Upper lobe of left lung (tissue), 6 donors: ENCODE results near the gene WFIKKN1. TPM values are rescaled to one million over a fixed set of nuclear protein-coding genes. Genes with fewer than 3 reads are reported as not detected.
A peak's percentile ranks its signal among the peaks of the same experiment; 100 is the strongest.

Experiments used
- ATAC-seq, 2 donors: fragments of 200-7000 bp; cut with Tn5 transposase; one replicate each; pipeline ENCODE4 v1.9.1; 2022; ENCODE audit warnings: mild to moderate bottlenecking in 2 of 2, moderate library complexity in 2 of 2; ENCODE audit not compliant: low FRiP score in 2 of 2
- DNase-seq, 2 donors: peaks; one replicate each; pipeline ENCODE4 v3.0.0-alpha.2; 2019 to 2020
- H3K27ac ChIP-seq, 4 donors: fragments of 200-600 bp; sonication (generic); one replicate each; pipeline ENCODE4 v1.5.1; 2016 to 2019
- H3K27me3 ChIP-seq, 4 donors: fragments of 200-600 bp; sonication (generic); one replicate each; pipeline ENCODE4 v1.5.1; 2017 to 2019
- H3K36me3 ChIP-seq, 4 donors: fragments of 200-600 bp; sonication (generic); one replicate each; pipeline ENCODE4 v1.5.1; 2016 to 2019
- H3K4me1 ChIP-seq, 4 donors: fragments of 200-600 bp; sonication (generic); one replicate each; pipeline ENCODE4 v1.5.1; 2018 to 2019
- H3K4me3 ChIP-seq, 4 donors: fragments of 200-600 bp; sonication (generic); one replicate each; pipeline ENCODE4 v1.5.1; 2017 to 2019; ENCODE audit warnings: mild to moderate bottlenecking in 2 of 4, moderate library complexity in 1 of 4
- H3K9me3 ChIP-seq, 4 donors: fragments of 200-600 bp; sonication (generic); one replicate each; pipeline ENCODE4 v1.5.1; 2018 to 2019
- CTCF ChIP-seq, 6 experiments: fragments of 450-650 bp in 4 of 6; fragments of 200-600 bp in 2 of 6; sonication (generic) in 2 of 6; IDR thresholded peaks; one replicate each; pipeline ENCODE4 v1.5.1; 2016 to 2019; ENCODE audit warnings: antibody characterized with exemption in 6 of 6
- EP300 ChIP-seq, 4 donors: sonication (generic); formaldehyde crosslinking; IDR thresholded peaks; one replicate each; pipeline ENCODE4 v1.5.1; 2017; ENCODE audit warnings: antibody characterized with exemption in 4 of 4, control low read depth in 2 of 4
- POLR2A ChIP-seq, 4 donors: fragments of 450-650 bp; IDR thresholded peaks; one replicate each; pipeline ENCODE4 v1.5.1; 2016 to 2017; ENCODE audit warnings: antibody characterized with exemption in 4 of 4, mild to moderate bottlenecking in 2 of 4
- POLR2AphosphoS5 ChIP-seq, 2 donors: sonication (generic); formaldehyde crosslinking; IDR thresholded peaks; one replicate each; pipeline ENCODE4 v1.5.1; 2017; ENCODE audit warnings: antibody characterized with exemption in 2 of 2
- whole genome bisulfite sequencing, 2 donors: methylation state at CpG; one replicate each; pipeline ENCODE4 v1.1.5; 2017 to 2018; 5-methylcytosine and 5-hydroxymethylcytosine counted together
- total RNA-seq, 6 donors: library from RNA; depleted of rRNA in 4 of 6; stranded (reverse); fragments of >200 nt in 4 of 6; gene quantifications; one replicate each; pipeline versions ENCODE4 v1.1.0 to v1.2.1, GENCODE V29; 2016 to 2021
- donor health status: DM: no; HTN: no; CAD: no; lungs with moderate emphysema.
- donor health status: DM: no; HTN: yes; CAD: no; lungs with severe emphysema.

WFIKKN1 gene
- total RNA-seq, 6 donors from 2014 or later, result 1.7 to 16.8 (median 5.8) TPM

DNA sequence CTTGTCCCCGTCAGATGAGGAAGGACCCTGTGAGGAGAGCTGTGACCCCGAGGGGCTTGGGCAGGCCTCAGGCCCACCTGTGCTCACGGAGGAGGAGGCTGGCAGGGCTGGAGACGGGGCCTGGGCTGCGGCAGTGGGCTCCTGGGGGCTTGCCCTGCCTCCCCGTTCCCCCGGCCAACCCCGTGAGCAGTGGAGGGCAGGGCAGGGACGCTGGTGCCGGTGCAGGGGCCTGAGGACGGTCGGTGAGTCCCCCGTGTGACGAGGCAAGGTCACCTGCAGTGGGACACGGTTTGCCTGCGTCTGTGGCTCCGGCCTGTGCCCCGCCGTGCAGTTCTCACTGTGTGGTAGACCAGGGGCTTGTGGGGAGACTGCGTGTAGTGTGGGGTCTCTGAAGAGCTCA is 28.8 kb downstream of the WFIKKN1 start:
- Histone ChIP-seq H3K27me3 (no peaks in the 10 kb centered on the region), H3K4me3 (no peak overlapping the region), H3K36me3 (peaks cover 0 to 38% (median 11%) of the 10 kb centered on the region in 4 donors), H3K4me1 (peaks cover 13 to 20% (median 14%) of the 10 kb centered on the region in 4 donors), H3K9me3 (no peaks in the 10 kb centered on the region), H3K27ac (peak overlapping the region in 1 of 4 donors; percentile 54)
- no peak for DNase-seq
- TF ChIP-seq CTCF (IDR thresholded peaks at IDR 0.05) (no peak), EP300 (IDR thresholded peaks at IDR 0.05) (no peak), POLR2A (IDR thresholded peaks at IDR 0.05) (no peak), POLR2AphosphoS5 (IDR thresholded peaks at IDR 0.05) (no peak)
- 90 to 91% methylated on average over 5 to 20 of the region's 20 CpGs for WGBS, 2 donors
- no peak for ATAC-seq

DNA sequence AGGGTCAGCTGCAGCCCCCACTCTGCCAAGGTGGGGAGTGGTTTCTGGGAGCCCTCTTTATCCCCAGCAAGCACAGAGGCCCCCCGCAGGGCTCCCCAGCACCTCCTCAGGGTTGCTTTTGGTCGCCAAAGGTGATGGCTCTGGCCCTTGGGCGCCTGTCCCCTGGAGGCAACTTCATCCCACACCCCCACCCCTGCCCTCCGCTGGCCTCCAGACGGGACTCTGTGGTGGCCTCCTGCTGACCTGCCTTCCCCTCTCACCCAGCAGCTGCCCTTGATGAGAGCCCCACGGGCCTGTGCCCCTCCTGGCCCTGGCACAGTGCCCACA is 29.3 kb downstream of the WFIKKN1 start:
- TF ChIP-seq CTCF (IDR thresholded peaks at IDR 0.05) (no peak), POLR2AphosphoS5 (IDR thresholded peaks at IDR 0.05) (no peak), EP300 (IDR thresholded peaks at IDR 0.05) (no peak), POLR2A (IDR thresholded peaks at IDR 0.05) (no peak)
- 55 to 63% methylated on average over 5 to 6 of the region's 6 CpGs for WGBS, 2 donors
- ATAC-seq (no peak), DNase-seq (no peak)
- peaks cover 13 to 20% (median 14%) of the 10 kb centered on the region in 4 donors for H3K4me1 ChIP-seq
- H3K4me3 ChIP-seq, result peak overlapping the region in 1 of 4 donors; percentile 39
- no peaks in the 10 kb centered on the region for H3K27me3 ChIP-seq
- H3K9me3 ChIP-seq, result no peaks in the 10 kb centered on the region
- H3K36me3 ChIP-seq, result peaks cover 0 to 34% (median 11%) of the 10 kb centered on the region in 4 donors
- H3K27ac ChIP-seq, result peak overlapping the region; percentile 54 to 79 (median 60)

GRCh38 chr16:660459-661183 is 29.8 kb downstream of the WFIKKN1 start:
- DNase-seq (peak; percentile 94 to 96), ATAC-seq (peak; percentile 91 to 93)
- H3K4me3 ChIP-seq, result peak overlapping the region in 3 of 4 donors; percentile 22 to 39 (median 30)
- peaks cover 13 to 20% (median 14%) of the 10 kb centered on the region in 4 donors for H3K4me1 ChIP-seq
- H3K27me3 ChIP-seq, result no peaks in the 10 kb centered on the region
- no peaks in the 10 kb centered on the region for H3K9me3 ChIP-seq
- 0 to 17% methylated on average over 2 to 5 of the region's 43 CpGs for WGBS, 2 donors
- TF ChIP-seq CTCF (IDR thresholded peaks at IDR 0.05) (peak; percentile 67 to 83 (median 72)), POLR2AphosphoS5 (IDR thresholded peaks at IDR 0.05) (peak in 1 of 2 donors; percentile 1), POLR2A (IDR thresholded peaks at IDR 0.05) (no peak), EP300 (IDR thresholded peaks at IDR 0.05) (no peak)
- peaks cover 0 to 29% (median 9%) of the 10 kb centered on the region in 4 donors for H3K36me3 ChIP-seq
- peak overlapping the region; percentile 55 to 79 (median 71) for H3K27ac ChIP-seq

DNA sequence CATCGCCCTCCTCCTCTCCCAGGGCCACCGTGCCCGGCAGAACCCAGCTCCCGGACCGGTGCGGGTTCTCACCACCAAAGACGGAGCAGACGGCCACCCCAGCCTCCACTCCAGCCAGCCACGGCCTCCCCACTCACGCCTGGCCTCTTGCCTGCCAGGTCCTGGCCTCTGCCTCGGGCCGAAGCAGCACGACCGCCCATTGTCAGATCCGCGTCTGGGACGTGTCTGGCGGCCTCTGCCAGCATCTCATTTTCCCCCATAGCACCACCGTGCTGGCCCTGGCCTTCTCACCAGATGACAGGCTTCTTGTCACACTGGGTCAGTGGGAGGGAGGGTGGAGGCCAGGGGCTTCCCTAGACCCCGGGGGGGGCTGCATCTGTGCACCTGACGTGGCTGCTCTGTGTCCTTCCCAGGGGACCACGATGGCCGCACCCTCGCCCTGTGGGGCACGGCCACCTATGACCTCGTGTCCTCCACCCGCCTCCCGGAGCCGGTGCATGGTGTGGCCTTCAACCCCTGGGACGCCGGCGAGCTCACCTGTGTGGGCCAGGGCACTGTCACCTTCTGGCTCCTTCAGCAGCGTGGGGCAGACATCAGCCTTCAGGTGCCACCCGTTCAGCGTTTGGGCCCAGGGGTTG is 30.5 kb downstream of the WFIKKN1 start:
- peak overlapping the region in 3 of 4 donors; percentile 64 to 79 (median 78) for H3K27ac ChIP-seq
- H3K4me1 ChIP-seq, result peaks cover 13 to 20% (median 14%) of the 10 kb centered on the region in 4 donors
- ATAC-seq (no peak), DNase-seq (no peak)
- H3K27me3 ChIP-seq, result no peaks in the 10 kb centered on the region
- TF ChIP-seq POLR2A (IDR thresholded peaks at IDR 0.05) (no peak), CTCF (IDR thresholded peaks at IDR 0.05) (peak in 1 of 6 experiments; percentile 6)
- H3K9me3 ChIP-seq, result no peaks in the 10 kb centered on the region
- H3K4me3 ChIP-seq, result peak overlapping the region in 3 of 4 donors; percentile 22 to 39 (median 30)
- 51 to 67% methylated on average over 25 to 34 of the region's 35 CpGs for WGBS, 2 donors
- H3K36me3 ChIP-seq, result peaks cover 0 to 23% (median 7%) of the 10 kb centered on the region in 4 donors
